GM23338 (cell line): ENCODE data around the gene GPATCH8.
A peak's percentile ranks its signal among the peaks of the same experiment; 100 is the strongest.

Source experiments
- CREB1 ChIP-seq: fragments of 250-450 bp; sonication (Bioruptor Pico); IDR thresholded peaks from 2 replicates; pipeline ENCODE4 v1.5.0; 2020; ENCODE audit warnings: low read depth, mild to moderate bottlenecking, moderate library complexity
- EZH2 ChIP-seq: fragments of 200-600 bp; sonication (generic); IDR thresholded peaks from one replicate; pipeline ENCODE4 v1.8.0; 2017; ENCODE audit warnings: antibody characterized with exemption, mild to moderate bottlenecking, low read depth; ENCODE audit not compliant: unreplicated experiment
- EZH2phosphoT487 ChIP-seq: fragments of 200-600 bp; sonication (generic); IDR thresholded peaks from one replicate; pipeline ENCODE4 v1.8.1; 2018; ENCODE audit warnings: antibody characterized with exemption; ENCODE audit not compliant: unreplicated experiment
- POLR2AphosphoS5 ChIP-seq: IDR thresholded peaks from 2 replicates; pipeline ENCODE4 v1.6.1; 2016; ENCODE audit warnings: antibody characterized with exemption, low read depth
- STAT1 ChIP-seq: IDR thresholded peaks from one replicate; pipeline ENCODE4 v1.6.1; 2016; ENCODE audit warnings: antibody characterized with exemption; ENCODE audit not compliant: unreplicated experiment
- ZNF462 ChIP-seq: fragments of 250-450 bp; sonication (Bioruptor Pico); IDR thresholded peaks from 2 replicates; pipeline ENCODE4 v1.5.0; 2020; ENCODE audit warnings: mild to moderate bottlenecking, moderate library complexity
- TF ChIP-seq, protein P1 (sequence below), 2 experiments: fragments of 200-600 bp in 1 of 2; sonication (generic) in 1 of 2; conservative IDR thresholded peaks; 2 replicates each; pipeline versions ENCODE4 v1.5.1 to v1.6.1; 2016 to 2017; ENCODE audit warnings: antibody characterized with exemption in 2 of 2, low read depth in 2 of 2, mild to moderate bottlenecking in 2 of 2, moderate library complexity in 1 of 2
- TF ChIP-seq, protein P2 (sequence below): IDR thresholded peaks from one replicate; pipeline ENCODE4 v1.6.1; 2018; ENCODE audit warnings: antibody characterized with exemption; ENCODE audit not compliant: unreplicated experiment

DNA sequence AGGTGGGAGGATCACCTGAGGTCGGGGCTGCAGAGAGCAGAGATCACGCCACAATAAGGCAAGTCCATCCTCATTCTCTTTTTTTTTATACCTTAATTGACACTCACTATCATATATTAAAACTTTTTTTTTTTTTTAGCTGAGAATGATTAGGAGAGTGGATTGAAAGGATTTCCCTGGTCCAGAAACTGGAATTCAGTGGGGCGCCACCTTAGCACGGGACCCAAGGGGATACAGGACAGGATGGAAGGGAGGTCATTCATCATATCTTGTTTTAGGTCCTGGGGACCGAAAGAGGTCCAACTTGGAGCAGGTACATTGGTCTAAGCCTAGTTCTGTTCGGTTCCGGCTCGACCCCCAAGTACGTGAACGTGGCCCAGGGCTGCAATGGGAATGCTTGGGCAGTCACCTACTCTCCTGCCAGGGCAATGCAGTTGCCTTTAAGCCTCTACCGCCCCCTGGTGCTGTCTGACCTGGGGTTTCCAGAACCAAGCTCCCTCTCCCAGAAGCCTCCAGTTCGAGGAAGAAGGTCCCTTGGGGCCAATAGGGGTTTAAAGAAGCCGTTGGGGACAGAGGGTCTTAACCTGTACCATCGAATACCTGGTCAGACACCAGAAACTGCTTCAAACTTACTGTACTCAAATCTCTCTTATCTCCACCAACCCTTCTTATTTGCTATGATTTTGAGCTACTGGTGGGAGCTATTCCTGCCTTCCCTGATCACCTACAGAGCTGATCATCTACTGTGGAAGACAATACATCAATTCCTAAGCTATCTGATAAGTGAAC, 19.9 kb upstream of the GPATCH8 start:
- TF ChIP-seq, protein P1, sequence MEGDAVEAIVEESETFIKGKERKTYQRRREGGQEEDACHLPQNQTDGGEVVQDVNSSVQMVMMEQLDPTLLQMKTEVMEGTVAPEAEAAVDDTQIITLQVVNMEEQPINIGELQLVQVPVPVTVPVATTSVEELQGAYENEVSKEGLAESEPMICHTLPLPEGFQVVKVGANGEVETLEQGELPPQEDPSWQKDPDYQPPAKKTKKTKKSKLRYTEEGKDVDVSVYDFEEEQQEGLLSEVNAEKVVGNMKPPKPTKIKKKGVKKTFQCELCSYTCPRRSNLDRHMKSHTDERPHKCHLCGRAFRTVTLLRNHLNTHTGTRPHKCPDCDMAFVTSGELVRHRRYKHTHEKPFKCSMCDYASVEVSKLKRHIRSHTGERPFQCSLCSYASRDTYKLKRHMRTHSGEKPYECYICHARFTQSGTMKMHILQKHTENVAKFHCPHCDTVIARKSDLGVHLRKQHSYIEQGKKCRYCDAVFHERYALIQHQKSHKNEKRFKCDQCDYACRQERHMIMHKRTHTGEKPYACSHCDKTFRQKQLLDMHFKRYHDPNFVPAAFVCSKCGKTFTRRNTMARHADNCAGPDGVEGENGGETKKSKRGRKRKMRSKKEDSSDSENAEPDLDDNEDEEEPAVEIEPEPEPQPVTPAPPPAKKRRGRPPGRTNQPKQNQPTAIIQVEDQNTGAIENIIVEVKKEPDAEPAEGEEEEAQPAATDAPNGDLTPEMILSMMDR (conservative IDR thresholded peaks at IDR 0.05; ENCODE audit: low read depth in 2 of 2), result peak; percentile 75 to 95
- TF ChIP-seq, protein P2, sequence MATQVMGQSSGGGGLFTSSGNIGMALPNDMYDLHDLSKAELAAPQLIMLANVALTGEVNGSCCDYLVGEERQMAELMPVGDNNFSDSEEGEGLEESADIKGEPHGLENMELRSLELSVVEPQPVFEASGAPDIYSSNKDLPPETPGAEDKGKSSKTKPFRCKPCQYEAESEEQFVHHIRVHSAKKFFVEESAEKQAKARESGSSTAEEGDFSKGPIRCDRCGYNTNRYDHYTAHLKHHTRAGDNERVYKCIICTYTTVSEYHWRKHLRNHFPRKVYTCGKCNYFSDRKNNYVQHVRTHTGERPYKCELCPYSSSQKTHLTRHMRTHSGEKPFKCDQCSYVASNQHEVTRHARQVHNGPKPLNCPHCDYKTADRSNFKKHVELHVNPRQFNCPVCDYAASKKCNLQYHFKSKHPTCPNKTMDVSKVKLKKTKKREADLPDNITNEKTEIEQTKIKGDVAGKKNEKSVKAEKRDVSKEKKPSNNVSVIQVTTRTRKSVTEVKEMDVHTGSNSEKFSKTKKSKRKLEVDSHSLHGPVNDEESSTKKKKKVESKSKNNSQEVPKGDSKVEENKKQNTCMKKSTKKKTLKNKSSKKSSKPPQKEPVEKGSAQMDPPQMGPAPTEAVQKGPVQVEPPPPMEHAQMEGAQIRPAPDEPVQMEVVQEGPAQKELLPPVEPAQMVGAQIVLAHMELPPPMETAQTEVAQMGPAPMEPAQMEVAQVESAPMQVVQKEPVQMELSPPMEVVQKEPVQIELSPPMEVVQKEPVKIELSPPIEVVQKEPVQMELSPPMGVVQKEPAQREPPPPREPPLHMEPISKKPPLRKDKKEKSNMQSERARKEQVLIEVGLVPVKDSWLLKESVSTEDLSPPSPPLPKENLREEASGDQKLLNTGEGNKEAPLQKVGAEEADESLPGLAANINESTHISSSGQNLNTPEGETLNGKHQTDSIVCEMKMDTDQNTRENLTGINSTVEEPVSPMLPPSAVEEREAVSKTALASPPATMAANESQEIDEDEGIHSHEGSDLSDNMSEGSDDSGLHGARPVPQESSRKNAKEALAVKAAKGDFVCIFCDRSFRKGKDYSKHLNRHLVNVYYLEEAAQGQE, result no peak
- TF ChIP-seq ZNF462 (CRISPR knock-in tag), result no peak
- no peak for TF ChIP-seq EZH2
- no peak for TF ChIP-seq STAT1
- TF ChIP-seq CREB1 (CRISPR knock-in tag), result no peak
- no peak for TF ChIP-seq EZH2phosphoT487
- TF ChIP-seq POLR2AphosphoS5, result no peak
